Uterus (tissue), 4 donors: ENCODE measurements around the gene EPHA4. TPM values are rescaled to one million over a fixed set of nuclear protein-coding genes. Genes with fewer than 3 reads are reported as not detected.

Source experiments
- DNase-seq, 2 donors: peaks; one replicate each; pipeline ENCODE4 v3.0.0-alpha.2; 2019 to 2020
- H3K27ac ChIP-seq, 2 donors: fragments of 200-600 bp; sonication (generic); 1 replicate in 1 of 2; 2 replicates in 1 of 2; pipeline ENCODE4 v1.5.1; 2016 to 2018
- H3K27me3 ChIP-seq, 2 donors: fragments of 200-600 bp; sonication (generic); one replicate each; pipeline ENCODE4 v1.5.1; 2018 to 2019; ENCODE audit warnings: control low read depth in 1 of 2
- H3K36me3 ChIP-seq, 2 donors: fragments of 200-600 bp; sonication (generic); one replicate each; pipeline ENCODE4 v1.5.1; 2019; ENCODE audit warnings: control low read depth in 1 of 2
- H3K4me1 ChIP-seq, 2 donors: fragments of 200-600 bp; sonication (generic); one replicate each; pipeline ENCODE4 v1.5.1; 2018 to 2019; ENCODE audit warnings: control low read depth in 1 of 2
- H3K4me3 ChIP-seq, 2 donors: fragments of 200-600 bp; sonication (generic); 1 replicate in 1 of 2; 2 replicates in 1 of 2; pipeline ENCODE4 v1.5.1; 2018 to 2019; ENCODE audit warnings: mild to moderate bottlenecking in 1 of 2
- H3K9me3 ChIP-seq, 2 donors: fragments of 200-600 bp; sonication (generic); one replicate each; pipeline ENCODE4 v1.5.1; 2019; ENCODE audit warnings: control low read depth in 1 of 2
- POLR2A ChIP-seq, 2 donors: fragments of 450-650 bp; IDR thresholded peaks; one replicate each; pipeline ENCODE4 v1.6.1; 2016; ENCODE audit warnings: antibody characterized with exemption in 2 of 2, mild to moderate bottlenecking in 1 of 2, moderate library complexity in 1 of 2
- intact Hi-C: fragments of 100-400 bp; cut with DNase I; formaldehyde crosslinking; loops from one replicate; pipeline ENCODE4 v1.15.1; 2023; ENCODE audit warnings: low total_unique reads
- total RNA-seq, 4 donors: library from RNA; depleted of rRNA in 3 of 4; stranded (reverse); fragments of >200 nt in 3 of 4; gene quantifications; one replicate each; pipeline versions ENCODE4 v1.1.0 to v1.2.4, GENCODE V29; 2014 to 2023
- TF ChIP-seq, protein P1 (sequence below), 4 experiments: fragments of 200-600 bp in 2 of 4; fragments of 450-650 bp in 2 of 4; sonication (generic) in 2 of 4; IDR thresholded peaks; one replicate each; pipeline ENCODE4 v1.5.1; 2016 to 2019; ENCODE audit warnings: antibody characterized with exemption in 4 of 4, mild to moderate bottlenecking in 2 of 4, moderate library complexity in 1 of 4
- donor health status: DM: yes; HTN: yes; CAD: no.

Gene EPHA4
- total RNA-seq, 4 donors from 2014 or later = 45.6 to 84.7 (median 66.8) TPM

DNA sequence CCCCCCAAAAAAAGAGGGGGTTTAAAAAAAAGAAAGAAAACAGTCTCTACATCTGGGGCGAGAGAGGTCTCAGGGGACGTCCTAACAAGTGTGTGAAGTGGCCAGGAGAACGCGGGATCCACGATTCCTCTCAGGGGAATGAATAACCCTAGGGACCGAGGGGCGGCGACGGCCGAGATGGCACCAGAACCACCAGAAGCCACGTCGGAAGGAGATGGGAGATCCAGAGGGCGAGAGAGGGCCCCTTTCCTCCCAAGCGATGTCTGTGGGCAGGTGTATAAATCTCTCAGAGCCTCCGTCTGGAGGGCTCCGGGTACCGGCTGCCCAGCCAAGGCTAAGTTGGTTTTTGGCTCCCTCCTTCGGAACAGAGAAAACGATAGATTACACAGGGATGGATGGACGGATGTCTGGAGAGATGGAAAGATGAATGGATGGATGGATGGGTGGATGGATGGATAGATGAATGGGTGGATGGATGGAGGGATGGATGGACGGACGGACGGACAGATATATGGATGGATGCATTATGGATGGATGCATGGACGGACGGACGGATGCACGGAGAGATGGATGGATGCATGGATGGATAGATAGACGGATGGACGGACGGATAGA is 1.7 kb downstream of the EPHA4 start:
- peak; percentile 25 to 31 for DNase-seq
- H3K27me3 ChIP-seq = no peaks in the 10 kb centered on the region
- peak overlapping the region in 1 of 2 donors; percentile 9 for H3K27ac ChIP-seq
- no peaks in the 10 kb centered on the region for H3K9me3 ChIP-seq
- no peaks in the 10 kb centered on the region for H3K36me3 ChIP-seq
- no peaks in the 10 kb centered on the region for H3K4me1 ChIP-seq
- TF ChIP-seq POLR2A (IDR thresholded peaks at IDR 0.05) = no peak
- TF ChIP-seq, protein P1, sequence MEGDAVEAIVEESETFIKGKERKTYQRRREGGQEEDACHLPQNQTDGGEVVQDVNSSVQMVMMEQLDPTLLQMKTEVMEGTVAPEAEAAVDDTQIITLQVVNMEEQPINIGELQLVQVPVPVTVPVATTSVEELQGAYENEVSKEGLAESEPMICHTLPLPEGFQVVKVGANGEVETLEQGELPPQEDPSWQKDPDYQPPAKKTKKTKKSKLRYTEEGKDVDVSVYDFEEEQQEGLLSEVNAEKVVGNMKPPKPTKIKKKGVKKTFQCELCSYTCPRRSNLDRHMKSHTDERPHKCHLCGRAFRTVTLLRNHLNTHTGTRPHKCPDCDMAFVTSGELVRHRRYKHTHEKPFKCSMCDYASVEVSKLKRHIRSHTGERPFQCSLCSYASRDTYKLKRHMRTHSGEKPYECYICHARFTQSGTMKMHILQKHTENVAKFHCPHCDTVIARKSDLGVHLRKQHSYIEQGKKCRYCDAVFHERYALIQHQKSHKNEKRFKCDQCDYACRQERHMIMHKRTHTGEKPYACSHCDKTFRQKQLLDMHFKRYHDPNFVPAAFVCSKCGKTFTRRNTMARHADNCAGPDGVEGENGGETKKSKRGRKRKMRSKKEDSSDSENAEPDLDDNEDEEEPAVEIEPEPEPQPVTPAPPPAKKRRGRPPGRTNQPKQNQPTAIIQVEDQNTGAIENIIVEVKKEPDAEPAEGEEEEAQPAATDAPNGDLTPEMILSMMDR (IDR thresholded peaks at IDR 0.05) = peak in 2 of 4 experiments; percentile 5 to 18
- intact Hi-C loops = loop anchor here (5.0 kb wide), 1 partner anchor 883 kb away; no protein-coding TSS in a partner anchor
- H3K4me3 ChIP-seq = peak overlapping the region; percentile 70 to 73

DNA sequence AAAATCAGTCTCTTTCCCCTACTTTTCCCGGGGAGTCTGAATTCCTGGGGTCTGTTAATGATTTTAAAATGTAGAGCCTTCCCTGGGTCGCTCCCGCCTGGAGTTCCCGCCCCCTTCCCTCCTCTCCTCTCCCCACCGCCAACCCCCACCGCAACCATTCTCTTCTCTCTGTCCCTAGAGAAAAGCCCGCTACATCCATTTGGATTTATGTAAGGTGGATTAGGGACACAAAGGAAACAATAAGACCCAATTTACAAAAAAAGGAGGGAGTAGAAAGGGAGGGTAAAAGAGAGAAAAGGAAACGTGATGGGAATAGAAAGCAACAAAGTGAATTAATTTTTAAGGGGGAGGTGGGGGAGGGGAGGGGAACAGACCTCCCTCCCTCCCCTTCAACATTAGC is 2.2 kb downstream of the EPHA4 start:
- peak overlapping the region in 1 of 2 donors; percentile 73 for H3K4me3 ChIP-seq
- TF ChIP-seq POLR2A (IDR thresholded peaks at IDR 0.05) = no peak
- TF ChIP-seq, protein P1 (IDR thresholded peaks at IDR 0.05) = no peak
- intact Hi-C loops = loop anchor here (5.0 kb wide), 1 partner anchor 883 kb away; no protein-coding TSS in a partner anchor
- no peaks in the 10 kb centered on the region for H3K27me3 ChIP-seq
- H3K4me1 ChIP-seq = peaks cover 0 to 4% of the 10 kb centered on the region in 2 donors
- H3K9me3 ChIP-seq = no peaks in the 10 kb centered on the region
- DNase-seq = no peak
- no peaks in the 10 kb centered on the region for H3K36me3 ChIP-seq
- H3K27ac ChIP-seq = peak overlapping the region in 1 of 2 donors; percentile 9

DNA sequence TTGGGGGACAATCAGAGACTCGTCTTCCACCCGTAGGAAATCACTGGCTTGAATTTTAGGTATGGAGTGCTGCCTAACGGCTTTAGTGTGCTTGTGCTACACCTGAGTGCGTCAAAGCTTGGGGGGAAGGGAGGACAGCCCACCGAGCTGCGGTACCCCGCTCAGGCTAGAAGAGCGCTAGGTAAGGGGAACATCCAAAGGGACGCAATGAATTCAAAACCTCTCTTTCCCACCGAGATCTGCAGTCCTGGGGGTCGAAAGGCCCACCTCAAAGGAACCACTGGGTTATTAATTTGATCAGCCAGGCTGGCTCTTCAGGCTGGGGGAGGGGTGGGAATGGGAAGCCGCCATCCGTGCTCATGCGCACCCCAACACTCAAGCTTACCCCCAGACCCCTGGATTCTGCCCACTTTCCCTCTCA is 2.7 kb downstream of the EPHA4 start:
- TF ChIP-seq, protein P1 (IDR thresholded peaks at IDR 0.05) = no peak
- no peak for TF ChIP-seq POLR2A (IDR thresholded peaks at IDR 0.05)
- Histone ChIP-seq H3K4me3 (peak overlapping the region in 1 of 2 donors; percentile 73), H3K27me3 (no peaks in the 10 kb centered on the region), H3K4me1 (peaks cover 0 to 4% of the 10 kb centered on the region in 2 donors), H3K36me3 (no peaks in the 10 kb centered on the region), H3K9me3 (no peaks in the 10 kb centered on the region), H3K27ac (peak overlapping the region in 1 of 2 donors; percentile 5)
- intact Hi-C loops = no loop called here
- DNase-seq = no peak

DNA sequence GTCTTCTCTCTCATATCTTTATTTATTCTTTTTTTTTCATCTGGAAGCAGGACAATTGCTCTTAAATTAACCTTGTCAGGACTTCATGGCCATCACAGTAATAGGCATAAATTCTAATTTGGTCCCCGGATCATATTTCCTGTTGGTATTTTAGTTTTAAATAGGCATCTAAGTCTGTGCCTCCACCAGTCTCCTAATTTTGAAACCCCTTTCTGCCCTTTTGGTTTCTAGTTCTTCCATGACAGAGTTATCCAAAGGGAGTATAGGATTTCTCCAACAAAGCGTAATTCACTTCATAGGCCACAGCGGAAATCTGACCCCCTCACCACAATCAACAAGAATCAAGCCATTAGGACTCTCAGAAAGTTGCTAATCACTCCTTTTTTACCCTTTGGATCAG is 3.8 kb downstream of the EPHA4 start:
- no peaks in the 10 kb centered on the region for H3K36me3 ChIP-seq
- H3K27me3 ChIP-seq = no peaks in the 10 kb centered on the region
- H3K27ac ChIP-seq = no peak overlapping the region
- no peaks in the 10 kb centered on the region for H3K9me3 ChIP-seq
- no peak overlapping the region for H3K4me3 ChIP-seq
- no peak for TF ChIP-seq POLR2A (IDR thresholded peaks at IDR 0.05)
- TF ChIP-seq, protein P1 (IDR thresholded peaks at IDR 0.05) = no peak
- no peak for DNase-seq
- H3K4me1 ChIP-seq = peaks cover 0 to 4% of the 10 kb centered on the region in 2 donors
- intact Hi-C loops = no loop called here

DNA sequence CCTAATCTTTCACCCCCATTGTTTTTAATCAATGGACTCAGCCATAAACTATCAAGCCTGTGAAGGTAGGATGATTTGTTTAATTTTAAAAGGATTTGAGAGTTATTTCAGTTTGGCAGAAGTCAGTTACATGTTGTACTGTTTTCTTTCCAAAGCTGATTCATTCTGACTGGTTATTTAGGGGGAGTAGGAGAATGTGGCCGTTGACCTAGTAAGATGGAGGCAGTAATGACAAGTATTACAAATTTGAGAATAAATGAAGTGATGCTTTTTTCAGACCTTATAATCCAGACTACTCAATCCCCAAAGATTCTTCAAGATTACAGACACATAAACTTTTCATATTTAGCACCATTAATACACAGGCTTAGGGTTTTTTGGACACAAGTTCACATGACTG is 4.3 kb downstream of the EPHA4 start:
- intact Hi-C loops = no loop called here
- no peak overlapping the region for H3K4me3 ChIP-seq
- H3K27ac ChIP-seq = no peak overlapping the region
- no peak for DNase-seq
- peaks cover 0 to 4% of the 10 kb centered on the region in 2 donors for H3K4me1 ChIP-seq
- H3K27me3 ChIP-seq = no peaks in the 10 kb centered on the region
- no peaks in the 10 kb centered on the region for H3K9me3 ChIP-seq
- H3K36me3 ChIP-seq = no peaks in the 10 kb centered on the region
- no peak for TF ChIP-seq POLR2A (IDR thresholded peaks at IDR 0.05)
- TF ChIP-seq, protein P1 (IDR thresholded peaks at IDR 0.05) = no peak
